Brain microvascular endothelial cell (primary cell): ENCODE results near the gene PPP1R10.
"Not testable (repeated sequence)": the region's sequence is repeated elsewhere in the genome, so short reads cannot be mapped to it uniquely, and the experiment has no call there.

ENCODE experiments used
- DNase-seq: peaks from one replicate; pipeline ENCODE4 v3.0.0-alpha.2; 2020
- H3K27ac ChIP-seq: fragments of 250-450 bp; sonication (Bioruptor Pico); 2 replicates; pipeline ENCODE4 v1.5.1; 2020; ENCODE audit warnings: mild to moderate bottlenecking, moderate library complexity
- H3K27me3 ChIP-seq: fragments of 250-450 bp; sonication (Bioruptor Pico); replicated peaks from 2 replicates; pipeline ENCODE4 v1.5.1; 2020; ENCODE audit warnings: mild to moderate bottlenecking
- H3K36me3 ChIP-seq: fragments of 250-450 bp; sonication (Bioruptor Pico); replicated peaks from 2 replicates; pipeline ENCODE4 v1.5.1; 2020; ENCODE audit warnings: mild to moderate bottlenecking
- H3K4me3 ChIP-seq: 2 replicates; pipeline ENCODE4 v1.5.1; 2011; ENCODE audit warnings: low read depth, mild to moderate bottlenecking, control low read depth, low read length, moderate library complexity
- CTCF ChIP-seq: IDR thresholded peaks from 2 replicates; pipeline ENCODE4 v1.5.1; 2011; ENCODE audit warnings: low read depth, mild to moderate bottlenecking, moderate library complexity, low read length, control low read depth, inconsistent platforms; ENCODE audit errors: missing control alignments
- in situ Hi-C: cut with HindIII; loops from 2 replicates; pipeline ENCODE4 v1.10.0; 2017; ENCODE audit warnings: low sequenced_read_pairs, low pct_ligation_motif_present

Gene PPP1R10

GRCh38 chr6:30616811-30617564, at the start of gene PPP1R10:
Gene PPP1R10, minus strand, starts transcription at chr6:30617243. Its CDS starts 7,299 bp downstream, at chr6:30609944.
- in situ Hi-C loops = no loop called here
- H3K27ac ChIP-seq = peak within 1 kb of the TSS; percentile 99
- no peak for TF ChIP-seq CTCF
- H3K27me3 ChIP-seq = no peaks in the 10 kb centered on the region
- peak within 1 kb of the TSS; percentile 96 for H3K4me3 ChIP-seq
- H3K36me3 ChIP-seq = peaks cover 29% of the 10 kb centered on the region
- peak; percentile 100 for DNase-seq

- H3K36me3 ChIP-seq = peaks cover 73% of the 10 kb centered on the region
- H3K4me3 ChIP-seq, DNase-seq, H3K27me3 ChIP-seq, in situ Hi-C loops, H3K27ac ChIP-seq: not testable (repeated sequence)
These were observed 49.3 kb upstream of the PPP1R10 start for GRCh38 chr6:30666300-30666699.

- no peak overlapping the region for H3K4me3 ChIP-seq
- TF ChIP-seq CTCF = no peak
- peaks cover 77% of the 10 kb centered on the region for H3K36me3 ChIP-seq
- H3K27ac ChIP-seq = no peak overlapping the region
- in situ Hi-C loops = no loop called here
- no peak for DNase-seq
- no peaks in the 10 kb centered on the region for H3K27me3 ChIP-seq
These were observed 48.1 kb upstream of the PPP1R10 start for GRCh38 chr6:30664994-30665767.

- in situ Hi-C loops, H3K27me3 ChIP-seq, H3K4me3 ChIP-seq, DNase-seq, H3K27ac ChIP-seq: not testable (repeated sequence)
- peaks cover 94% of the 10 kb centered on the region for H3K36me3 ChIP-seq
These were observed 40.9 kb upstream of the PPP1R10 start for GRCh38 chr6:30657922-30658321.

- no peaks in the 10 kb centered on the region for H3K27me3 ChIP-seq
- H3K27ac ChIP-seq = no peak overlapping the region
- H3K36me3 ChIP-seq = peaks cover 94% of the 10 kb centered on the region
- H3K4me3 ChIP-seq = no peak overlapping the region
- DNase-seq = no peak
- TF ChIP-seq CTCF = no peak
- in situ Hi-C loops = no loop called here
These were observed 40.4 kb upstream of the PPP1R10 start for GRCh38 chr6:30657454-30657853.

- Histone ChIP-seq H3K36me3 (peaks cover 94% of the 10 kb centered on the region), H3K27ac (no peak overlapping the region), H3K27me3 (no peaks in the 10 kb centered on the region), H3K4me3 (no peak overlapping the region)
- no peak for DNase-seq
- in situ Hi-C loops = no loop called here
- TF ChIP-seq CTCF = no peak
These were observed 39.5 kb upstream of the PPP1R10 start for GRCh38 chr6:30656513-30656912.
